T-cell (primary cell): ENCODE data around the gene SMAD3. TPM values are rescaled to one million over a fixed set of nuclear protein-coding genes. Genes with fewer than 3 reads are reported as not detected.

Source experiments
- ATAC-seq, 4 experiments: fragments of 200-7000 bp in 3 of 4; fragments of 150-1000 bp in 1 of 4; cut with Tn5 transposase; replicated peaks in 1 of 4; 1 replicate in 3 of 4; 2 replicates in 1 of 4; pipeline ENCODE4 v1.10.0; 2021; ENCODE audit warnings: moderate library complexity in 3 of 4, mild to moderate bottlenecking in 2 of 4, moderate number of reproducible peaks in 1 of 4
- CTCF ChIA-PET, 2 donors: fragments of 300-600 bp; sonication (Branson Sonifier 250); formaldehyde crosslinking; loops; one replicate each; lab custom pipeline; 2022; ENCODE audit warnings: antibody characterized with exemption in 2 of 2; lab: Charles Lee
- POLR2A ChIA-PET, 2 donors: fragments of 300-600 bp; sonication (Branson Sonifier 250); formaldehyde crosslinking; loops; one replicate each; lab custom pipeline; 2022; ENCODE audit warnings: antibody characterized with exemption in 2 of 2; lab: Charles Lee
- DNase-seq, 35 experiments: peaks; one replicate each; pipeline versions ENCODE4 v3.0.0 to v3.0.0-alpha.2; 2013 to 2023
- H3K27ac ChIP-seq: one replicate; pipeline ENCODE4 v1.5.1; 2013; ENCODE audit warnings: low read length
- H3K27me3 ChIP-seq, 2 experiments: replicated peaks in 1 of 2; 1 replicate in 1 of 2; 2 replicates in 1 of 2; pipeline versions ENCODE4 v1.6.1 to v1.7.0; 2013; ENCODE audit warnings: low read length in 1 of 2, mixed read lengths in 1 of 2; ENCODE audit not compliant: control insufficient read depth in 2 of 2, insufficient read depth in 2 of 2; ENCODE audit errors: extremely low read depth in 1 of 2
- H3K36me3 ChIP-seq, 2 donors: 1 replicate in 1 of 2; 2 replicates in 1 of 2; pipeline versions ENCODE4 v1.6.1 to v1.7.0; 2013; ENCODE audit warnings: low read length in 1 of 2; ENCODE audit not compliant: control insufficient read depth in 2 of 2, insufficient read depth in 1 of 2; ENCODE audit errors: extremely low read depth in 1 of 2
- H3K4me1 ChIP-seq, 2 experiments: 1 replicate in 1 of 2; 2 replicates in 1 of 2; pipeline versions ENCODE4 v1.6.1 to v1.7.0; 2013; ENCODE audit warnings: low read length in 2 of 2, mixed read lengths in 1 of 2; ENCODE audit not compliant: insufficient read depth in 2 of 2, control insufficient read depth in 1 of 2; ENCODE audit errors: extremely low read depth in 1 of 2
- H3K4me3 ChIP-seq, 2 donors: 1 replicate in 1 of 2; 2 replicates in 1 of 2; pipeline versions ENCODE4 v1.5.1 to v1.7.0; 2013; ENCODE audit warnings: mild to moderate bottlenecking in 2 of 2, low read length in 1 of 2, moderate library complexity in 1 of 2; ENCODE audit not compliant: control insufficient read depth in 1 of 2; ENCODE audit errors: extremely low read depth in 1 of 2
- H3K9me3 ChIP-seq: 2 replicates; pipeline ENCODE4 v1.7.0; 2013
- H3K27ac Mint-ChIP-seq, 2 donors: one replicate each; pipeline ENCODE4 v1.8.0; 2020 to 2021; ENCODE audit warnings: mild to moderate bottlenecking in 2 of 2, mixed read lengths in 2 of 2
- H3K27me3 Mint-ChIP-seq, 2 donors: one replicate each; pipeline ENCODE4 v1.8.0; 2021 to 2022; ENCODE audit warnings: mixed read lengths in 2 of 2
- H3K36me3 Mint-ChIP-seq: one replicate; pipeline ENCODE4 v1.8.0; 2021; ENCODE audit warnings: mixed read lengths
- H3K4me1 Mint-ChIP-seq, 3 donors: one replicate each; pipeline ENCODE4 v1.8.0; 2020 to 2022; ENCODE audit warnings: mixed read lengths in 3 of 3, mild to moderate bottlenecking in 1 of 3
- H3K4me3 Mint-ChIP-seq, 3 donors: one replicate each; pipeline ENCODE4 v1.8.0; 2020 to 2022; ENCODE audit warnings: mild to moderate bottlenecking in 3 of 3, mixed read lengths in 3 of 3, moderate library complexity in 3 of 3
- H3K9me3 Mint-ChIP-seq, 3 donors: one replicate each; pipeline ENCODE4 v1.8.0; 2020 to 2022; ENCODE audit warnings: mixed read lengths in 3 of 3
- WGBS: methylation state at CpG from one replicate; pipeline ENCODE4 v1.1.5; 2013; ENCODE audit warnings: missing lambda C conversion rate; ENCODE audit not compliant: insufficient coverage; 5-methylcytosine and 5-hydroxymethylcytosine counted together
- total RNA-seq, 35 experiments: library from RNA in 6 of 35; stranded (reverse) in 6 of 35; fragments of 120-200 nt in 1 of 35; gene quantifications; one replicate each; pipeline versions ENCODE4 v1.2.1 to v1.2.4 and lab custom pipeline; 2013 to 2026

SMAD3 gene
- total RNA-seq, 5 donors from 2014 or later (not counting 1 experiment from before 2014, with no cell fraction given) = 55.4 to 159 (median 110) TPM

DNA sequence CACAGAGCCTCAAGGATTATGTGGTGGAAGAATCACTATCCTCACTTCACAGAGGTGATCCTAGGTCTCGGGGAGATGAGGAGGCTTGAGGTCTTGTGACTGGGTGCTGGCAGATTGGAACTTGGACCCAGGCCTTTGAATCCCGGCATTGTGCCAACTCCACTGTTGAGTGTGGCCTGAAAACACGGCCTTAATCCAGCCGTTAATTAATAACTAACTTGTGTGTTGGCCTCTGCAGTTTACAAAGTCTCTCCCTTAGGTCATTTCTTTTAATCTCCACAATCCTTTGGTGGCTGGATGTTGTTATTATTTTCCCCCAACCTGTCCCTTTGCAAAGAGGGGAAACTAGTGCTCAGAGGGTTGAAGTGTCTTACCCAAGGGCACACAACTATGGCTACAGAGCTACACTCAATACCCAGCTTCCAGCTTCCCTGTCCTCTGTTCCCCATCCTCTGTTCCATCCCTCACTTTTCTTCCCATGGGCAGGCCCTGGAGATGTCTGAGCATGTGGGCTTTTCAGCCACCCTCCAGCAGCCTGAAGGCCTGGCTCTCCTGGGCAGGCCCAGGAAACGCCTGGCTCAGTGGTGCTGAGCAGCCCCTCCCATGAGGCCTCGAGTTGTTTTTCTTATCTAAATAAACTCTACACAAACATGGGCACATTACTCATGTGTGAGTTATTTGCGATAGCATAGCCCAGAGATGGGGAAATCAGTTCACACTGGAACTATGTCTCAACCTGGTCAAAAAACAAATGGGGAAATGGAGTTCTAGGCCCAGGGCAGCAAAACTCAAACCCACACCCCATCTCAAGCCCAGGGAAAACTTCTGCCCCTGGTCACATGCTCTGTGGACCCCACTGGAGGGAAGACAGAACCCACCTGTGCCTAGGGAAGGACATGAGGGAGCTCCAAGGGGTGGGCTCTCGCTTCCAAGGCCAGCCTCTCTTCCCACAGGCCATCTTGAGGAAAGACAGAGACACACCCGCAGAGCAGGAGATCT is 16.8 kb upstream of the SMAD3 start:
- POLR2A ChIA-PET = no interaction called here
- Mint-ChIP-seq H3K9me3 (no peaks in the 10 kb centered on the region), H3K27ac (no peak overlapping the region), H3K4me1 (peaks cover 10 to 22% (median 14%) of the 10 kb centered on the region in 3 donors), H3K4me3 (no peak overlapping the region), H3K36me3 (no peaks in the 10 kb centered on the region), H3K27me3 (no peaks in the 10 kb centered on the region)
- H3K27ac ChIP-seq = no peak overlapping the region
- ATAC-seq (no peak), DNase-seq (no peak)
- WGBS = 92% methylated on average over 2 of the region's 9 CpGs
- CTCF ChIA-PET = interaction anchor here in 1 of 2 donors (0.6 kb wide), 1 partner anchor 30 kb away, joined by 3 read pairs; no protein-coding TSS in a partner anchor
- peaks cover 8 to 10% of the 10 kb centered on the region in 2 experiments for H3K4me1 ChIP-seq
- no peak overlapping the region for H3K4me3 ChIP-seq
- H3K9me3 ChIP-seq = no peaks in the 10 kb centered on the region
- peaks cover 0 to 6% of the 10 kb centered on the region in 2 experiments for H3K27me3 ChIP-seq
- H3K36me3 ChIP-seq = no peaks in the 10 kb centered on the region

DNA sequence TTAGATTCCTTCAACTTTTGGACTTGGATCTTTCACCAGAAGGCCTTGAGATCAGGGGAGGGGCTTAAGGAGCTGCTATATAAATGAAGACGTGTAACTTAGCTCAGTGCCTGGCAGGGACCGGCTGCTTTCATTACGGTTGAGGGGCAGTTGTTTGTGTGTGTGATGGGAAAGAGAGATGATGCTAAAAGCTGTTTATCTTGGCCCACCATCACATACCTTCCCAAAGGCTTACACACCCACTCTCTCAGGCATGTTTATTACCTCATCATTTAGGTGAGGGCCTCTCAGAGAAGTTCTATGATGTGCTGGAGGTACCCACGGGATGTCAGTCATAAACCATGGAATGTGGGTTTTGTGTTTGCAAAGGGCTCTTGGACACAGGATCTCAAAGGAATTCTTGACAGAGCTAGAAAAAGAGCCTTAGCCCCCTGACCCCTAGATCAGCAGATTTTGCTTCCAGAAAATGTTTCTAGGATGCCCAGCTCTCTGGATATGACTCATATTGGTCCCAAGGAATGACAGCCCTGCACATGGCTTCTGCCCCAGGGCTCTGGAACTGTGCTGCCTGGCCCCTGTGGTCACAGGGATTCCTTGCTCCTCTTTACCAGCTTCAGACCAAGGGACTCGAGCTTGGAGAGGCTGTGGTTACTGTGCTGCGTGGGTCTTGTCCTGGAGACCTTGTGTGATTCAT is 15.9 kb upstream of the SMAD3 start:
- Mint-ChIP-seq H3K27ac (no peak overlapping the region), H3K4me3 (no peak overlapping the region), H3K27me3 (no peaks in the 10 kb centered on the region), H3K36me3 (no peaks in the 10 kb centered on the region), H3K9me3 (no peaks in the 10 kb centered on the region), H3K4me1 (peaks cover 10 to 22% (median 14%) of the 10 kb centered on the region in 3 donors)
- no peaks in the 10 kb centered on the region for H3K9me3 ChIP-seq
- H3K27ac ChIP-seq = no peak overlapping the region
- peaks cover 0 to 6% of the 10 kb centered on the region in 2 experiments for H3K27me3 ChIP-seq
- H3K4me3 ChIP-seq = no peak overlapping the region
- H3K36me3 ChIP-seq = no peaks in the 10 kb centered on the region
- ATAC-seq (no peak), DNase-seq (no peak)
- ChIA-PET CTCF (no interaction called here), POLR2A (no interaction called here)
- 93% methylated on average over 2 of the region's 6 CpGs for WGBS
- H3K4me1 ChIP-seq = peaks cover 8 to 10% of the 10 kb centered on the region in 2 experiments

DNA sequence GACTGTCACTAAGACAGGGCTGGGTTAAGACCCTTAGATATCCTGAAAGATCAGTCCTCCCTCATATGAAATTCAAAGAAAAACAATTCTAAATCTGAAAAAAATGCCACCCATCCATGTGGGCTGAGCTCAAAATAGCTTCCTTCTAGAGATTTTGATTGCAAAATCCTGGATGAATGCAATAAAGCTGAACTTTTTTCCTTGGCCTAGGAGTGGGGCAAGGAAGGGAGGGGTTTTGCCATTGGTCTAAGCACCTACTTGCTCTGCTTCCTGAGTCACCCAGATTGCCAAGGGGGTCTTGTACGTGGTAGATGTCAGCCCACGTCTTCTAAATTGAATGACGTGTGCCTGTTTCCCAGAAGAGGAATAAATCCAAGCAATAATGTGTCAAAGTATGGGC is 15.3 kb upstream of the SMAD3 start:
- peaks cover 8 to 10% of the 10 kb centered on the region in 2 experiments for H3K4me1 ChIP-seq
- ChIA-PET CTCF (no interaction called here), POLR2A (no interaction called here)
- Mint-ChIP-seq H3K4me1 (peaks cover 10 to 26% (median 14%) of the 10 kb centered on the region in 3 donors), H3K9me3 (no peaks in the 10 kb centered on the region), H3K4me3 (no peak overlapping the region), H3K36me3 (no peaks in the 10 kb centered on the region), H3K27me3 (no peaks in the 10 kb centered on the region), H3K27ac (no peak overlapping the region)
- no peak overlapping the region for H3K4me3 ChIP-seq
- H3K36me3 ChIP-seq = no peaks in the 10 kb centered on the region
- no peak for ATAC-seq
- H3K9me3 ChIP-seq = no peaks in the 10 kb centered on the region
- no peak overlapping the region for H3K27ac ChIP-seq
- DNase-seq = no peak
- H3K27me3 ChIP-seq = peaks cover 0 to 6% of the 10 kb centered on the region in 2 experiments
- WGBS = 86% methylated on average over 3 of the region's 3 CpGs

DNA sequence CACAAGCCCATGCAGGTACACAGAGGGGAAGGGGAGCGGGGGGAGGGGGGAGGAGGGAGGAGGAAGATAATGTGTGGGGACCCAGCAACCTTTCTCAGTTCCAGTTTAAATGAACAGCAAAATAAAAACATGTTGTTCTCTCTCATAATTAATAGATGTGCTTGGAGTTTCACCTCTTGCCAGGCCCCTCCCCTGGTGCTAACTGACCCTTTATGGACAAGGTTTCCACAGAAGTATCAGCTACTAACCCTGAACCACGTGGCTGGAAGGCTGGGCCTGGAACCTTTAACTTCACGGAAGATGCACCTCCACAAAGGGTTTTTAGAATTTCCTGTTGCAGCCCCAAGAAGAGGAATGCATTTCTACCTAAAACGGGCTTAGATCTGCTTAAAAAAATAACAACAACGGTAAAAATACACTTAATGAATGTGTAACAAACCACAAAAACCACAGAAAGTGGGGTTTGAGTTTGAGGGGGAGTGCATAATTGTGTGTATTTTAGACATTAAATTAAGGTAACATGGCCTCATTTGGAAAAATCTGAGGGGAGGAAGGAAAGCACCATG is 14.8 kb upstream of the SMAD3 start:
- no peaks in the 10 kb centered on the region for H3K27me3 Mint-ChIP-seq
- peak overlapping the region in 1 of 2 donors; percentile 35 for H3K27ac Mint-ChIP-seq
- no peak for ATAC-seq
- ChIA-PET CTCF (no interaction called here), POLR2A (no interaction called here)
- Histone ChIP-seq H3K4me1 (peaks cover 8 to 10% of the 10 kb centered on the region in 2 experiments), H3K9me3 (no peaks in the 10 kb centered on the region), H3K4me3 (no peak overlapping the region), H3K36me3 (no peaks in the 10 kb centered on the region), H3K27ac (no peak overlapping the region), H3K27me3 (peaks cover 0 to 6% of the 10 kb centered on the region in 2 experiments)
- WGBS = 10% methylated on average over 2 of the region's 5 CpGs
- no peaks in the 10 kb centered on the region for H3K36me3 Mint-ChIP-seq
- H3K4me1 Mint-ChIP-seq = peaks cover 10 to 26% (median 14%) of the 10 kb centered on the region in 3 donors
- H3K4me3 Mint-ChIP-seq = no peak overlapping the region
- DNase-seq = no peak
- no peaks in the 10 kb centered on the region for H3K9me3 Mint-ChIP-seq

DNA sequence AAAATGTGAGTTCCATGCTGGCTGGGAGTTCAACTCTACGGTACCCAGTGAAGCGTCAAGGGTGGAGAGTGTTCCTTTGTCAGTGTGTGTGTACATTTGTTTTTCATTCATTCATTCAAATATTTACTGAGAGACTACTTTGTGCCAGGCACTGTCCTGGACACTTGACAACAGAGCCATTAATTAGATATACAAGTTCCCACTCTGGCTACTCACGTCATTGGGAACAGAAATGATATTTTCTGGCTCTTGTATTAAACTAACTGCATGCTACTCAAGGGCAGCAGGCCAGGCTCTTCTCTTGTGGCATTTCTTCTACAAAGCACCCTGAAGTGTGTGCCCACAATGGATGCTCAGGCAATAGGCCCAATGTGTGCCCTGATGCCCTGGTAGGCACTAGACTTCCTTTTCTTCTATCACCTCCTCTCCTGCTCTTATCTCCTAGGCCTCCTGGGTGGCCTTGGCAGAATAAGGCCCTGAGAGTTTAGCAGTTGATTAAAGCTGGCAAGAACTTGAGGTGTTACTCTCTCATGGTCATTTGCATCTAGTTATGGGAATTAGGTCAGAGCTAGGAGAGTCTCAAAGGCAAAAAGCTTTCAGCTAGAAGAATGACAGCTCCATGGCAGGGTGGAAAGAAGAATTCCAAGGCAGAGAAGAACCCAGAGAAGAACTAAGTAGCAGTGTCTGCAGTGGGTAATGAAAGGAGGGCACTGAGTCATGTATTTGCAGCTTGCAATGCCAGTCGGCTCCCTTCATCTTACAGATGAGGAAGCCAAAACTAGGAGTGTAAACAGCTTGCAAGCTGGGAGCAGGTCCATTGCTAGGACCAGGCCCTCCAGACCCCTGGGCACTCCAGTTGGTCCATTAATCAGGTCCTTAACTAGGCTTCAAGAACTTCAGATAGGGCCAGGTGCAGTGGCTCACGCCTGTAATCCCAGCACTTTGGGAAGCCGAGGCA is 14.0 kb upstream of the SMAD3 start:
- H3K9me3 Mint-ChIP-seq = no peaks in the 10 kb centered on the region
- H3K27me3 Mint-ChIP-seq = no peaks in the 10 kb centered on the region
- peak overlapping the region in 1 of 2 donors; percentile 66 for H3K27ac Mint-ChIP-seq
- ATAC-seq (no peak), DNase-seq (no peak)
- H3K36me3 ChIP-seq = no peaks in the 10 kb centered on the region
- 100% methylated on average over 2 of the region's 6 CpGs for WGBS
- no peak overlapping the region for H3K27ac ChIP-seq
- no peak overlapping the region for H3K4me3 Mint-ChIP-seq
- no peaks in the 10 kb centered on the region for H3K36me3 Mint-ChIP-seq
- ChIA-PET POLR2A (no interaction called here), CTCF (no interaction called here)
- H3K4me3 ChIP-seq = no peak overlapping the region
- peaks cover 14 to 33% (median 15%) of the 10 kb centered on the region in 3 donors for H3K4me1 Mint-ChIP-seq
- peaks cover 0 to 6% of the 10 kb centered on the region in 2 experiments for H3K27me3 ChIP-seq
- H3K9me3 ChIP-seq = no peaks in the 10 kb centered on the region
- peaks cover 11 to 13% of the 10 kb centered on the region in 2 experiments for H3K4me1 ChIP-seq
